IMR-90 (cell line): ENCODE results near the gene GATAD2A. TPM values are rescaled to one million over a fixed set of nuclear protein-coding genes. Genes with fewer than 3 reads are reported as not detected.

ENCODE experiments used
- ATAC-seq: fragments of 200-7000 bp; cut with Tn5 transposase; 2 replicates; pipeline ENCODE4 v1.9.1; 2020; ENCODE audit warnings: low read depth, mild to moderate bottlenecking, moderate library complexity
- BruUV-seq: library from RNA; stranded (reverse); fragments of 400-500 nt; replicated peaks from 2 replicates; lab custom pipeline; 2021; lab: Mats Ljungman, UMichigan
- CTCF ChIA-PET: fragments of 300-600 bp; formaldehyde crosslinking; extraction: SDS; loops from one replicate; lab custom pipeline; 2021; ENCODE audit warnings: antibody characterized with exemption; lab: Yijun Ruan, JAX
- POLR2A ChIA-PET: fragments of 300-600 bp; sonication (Branson Sonifier 250); formaldehyde crosslinking; loops from one replicate; lab custom pipeline; 2022; ENCODE audit warnings: antibody characterized with exemption; ENCODE audit not compliant: unreplicated experiment; lab: Charles Lee
- DNase-seq: peaks from one replicate; pipeline ENCODE4 v3.0.0; 2013
- H2AFZ ChIP-seq: replicated peaks from 2 replicates; pipeline ENCODE3; 2013; ENCODE audit warnings: low read length, mild to moderate bottlenecking; ENCODE audit not compliant: poor library complexity
- H2AK5ac ChIP-seq: 2 replicates; pipeline ENCODE4 v1.6.1; 2013; ENCODE audit warnings: low read depth, low read length, inconsistent platforms
- H2AK9ac ChIP-seq: replicated peaks from 2 replicates; pipeline ENCODE3; 2013; ENCODE audit warnings: mild to moderate bottlenecking, low read depth, low read length, moderate library complexity; ENCODE audit not compliant: poor library complexity
- H2BK120ac ChIP-seq: 2 replicates; pipeline ENCODE4 v1.6.1; 2013; ENCODE audit warnings: low read depth, low read length, inconsistent platforms
- H2BK15ac ChIP-seq: 3 replicates; pipeline ENCODE4 v1.6.1; 2013; ENCODE audit warnings: low read depth, low read length, inconsistent platforms
- H2BK20ac ChIP-seq: 2 replicates; pipeline ENCODE4 v1.6.1; 2013; ENCODE audit warnings: low read depth, mild to moderate bottlenecking, inconsistent platforms, low read length, moderate library complexity
- H2BK5ac ChIP-seq: 2 replicates; pipeline ENCODE4 v1.6.1; 2013; ENCODE audit warnings: mild to moderate bottlenecking, low read depth, low read length, inconsistent platforms; ENCODE audit not compliant: poor library complexity, severe bottlenecking
- H3K14ac ChIP-seq: replicated peaks from 2 replicates; pipeline ENCODE4 v1.6.1; 2013; ENCODE audit warnings: low read depth, low read length, inconsistent platforms
- H3K18ac ChIP-seq: 2 replicates; pipeline ENCODE4 v1.6.1; 2013; ENCODE audit warnings: low read depth, low read length, control low read depth
- H3K23ac ChIP-seq: 2 replicates; pipeline ENCODE4 v1.6.1; 2013; ENCODE audit warnings: low read depth, low read length, inconsistent platforms
- H3K27ac ChIP-seq: 2 replicates; pipeline ENCODE4 v1.5.1; 2013; ENCODE audit warnings: mild to moderate bottlenecking, control low read depth, low read length; ENCODE audit not compliant: insufficient read depth
- H3K27me3 ChIP-seq: 2 replicates; pipeline ENCODE4 v1.6.1; 2013; ENCODE audit warnings: low read length; ENCODE audit not compliant: control insufficient read depth, insufficient read depth
- H3K36me3 ChIP-seq: 2 replicates; pipeline ENCODE4 v1.6.1; 2013; ENCODE audit warnings: low read length, mixed read lengths; ENCODE audit not compliant: control insufficient read depth, insufficient read depth
- H3K4ac ChIP-seq: 2 replicates; pipeline ENCODE4 v1.6.1; 2013; ENCODE audit warnings: low read depth, low read length, inconsistent platforms
- H3K4me1 ChIP-seq: 2 replicates; pipeline ENCODE4 v1.6.1; 2013; ENCODE audit warnings: low read length, mixed read lengths; ENCODE audit not compliant: control insufficient read depth, insufficient read depth
- H3K4me2 ChIP-seq: 2 replicates; pipeline ENCODE4 v1.6.1; 2013; ENCODE audit warnings: low read depth, mild to moderate bottlenecking, control low read depth, low read length, moderate library complexity
- H3K4me3 ChIP-seq: 2 replicates; pipeline ENCODE4 v1.5.1; 2013; ENCODE audit warnings: low read depth, mild to moderate bottlenecking, control low read depth, low read length, moderate library complexity; ENCODE audit not compliant: insufficient read depth
- H3K56ac ChIP-seq: 2 replicates; pipeline ENCODE4 v1.6.1; 2013; ENCODE audit warnings: low read length, inconsistent platforms; ENCODE audit not compliant: insufficient read depth; ENCODE audit errors: extremely low read depth
- H3K79me1 ChIP-seq, 2 experiments: 2 replicates each; pipeline ENCODE4 v1.6.1; 2013; ENCODE audit warnings: low read length in 2 of 2, inconsistent platforms in 1 of 2, low read depth in 1 of 2
- H3K9ac ChIP-seq: 2 replicates; pipeline ENCODE4 v1.6.1; 2013; ENCODE audit warnings: low read depth, low read length, control low read depth
- H3K9me1 ChIP-seq: 2 replicates; pipeline ENCODE4 v1.6.1; 2013; ENCODE audit warnings: low read length, inconsistent platforms; ENCODE audit not compliant: insufficient read depth
- H3K9me3 ChIP-seq: 2 replicates; pipeline ENCODE4 v1.6.1; 2013; ENCODE audit warnings: low read length; ENCODE audit not compliant: control insufficient read depth, insufficient read depth
- H4K20me1 ChIP-seq: 2 replicates; pipeline ENCODE4 v1.6.1; 2013; ENCODE audit warnings: low read length, inconsistent platforms; ENCODE audit not compliant: insufficient read depth
- H4K5ac ChIP-seq: 2 replicates; pipeline ENCODE4 v1.6.1; 2013; ENCODE audit warnings: mild to moderate bottlenecking, low read depth, low read length, control low read depth
- H4K8ac ChIP-seq, 2 experiments: 2 replicates each; pipeline ENCODE4 v1.6.1; 2013; ENCODE audit warnings: low read depth in 2 of 2, low read length in 2 of 2, control low read depth in 1 of 2, inconsistent platforms in 1 of 2
- H4K91ac ChIP-seq: 2 replicates; pipeline ENCODE4 v1.6.1; 2013; ENCODE audit warnings: low read depth, low read length, inconsistent platforms; ENCODE audit not compliant: insufficient read depth
- BHLHE40 ChIP-seq: fragments of 150-350 bp; IDR thresholded peaks from 2 replicates; pipeline ENCODE4 v1.6.1; 2016; ENCODE audit warnings: mild to moderate bottlenecking, low read depth, low read length
- CEBPB ChIP-seq: IDR thresholded peaks from 2 replicates; pipeline ENCODE4 v1.6.1; 2012; ENCODE audit warnings: low read depth, low read length, improper control_type of control experiment
- CHD1 ChIP-seq: IDR thresholded peaks from 2 replicates; pipeline ENCODE4 v1.6.1; 2012; ENCODE audit warnings: low read depth, low read length, improper control_type of control experiment
- CTCF ChIP-seq: conservative IDR thresholded peaks from 2 replicates; pipeline ENCODE4 v1.5.1; 2012; ENCODE audit warnings: mild to moderate bottlenecking, low read depth, low read length, improper control_type of control experiment
- ELK1 ChIP-seq: fragments of 150-350 bp; IDR thresholded peaks from 2 replicates; pipeline ENCODE4 v1.6.1; 2016; ENCODE audit warnings: low read depth, mild to moderate bottlenecking, low read length, moderate library complexity, borderline replicate concordance
- FOS ChIP-seq: fragments of 150-350 bp; IDR thresholded peaks from 2 replicates; pipeline ENCODE4 v1.6.1; 2016; ENCODE audit warnings: low read depth, low read length
- MAFK ChIP-seq: IDR thresholded peaks from 2 replicates; pipeline ENCODE4 v1.6.1; 2012; ENCODE audit warnings: low read depth, low read length, improper control_type of control experiment
- MAZ ChIP-seq: IDR thresholded peaks from 2 replicates; pipeline ENCODE4 v1.6.1; 2012; ENCODE audit warnings: low read depth, mild to moderate bottlenecking, low read length, improper control_type of control experiment, moderate library complexity, borderline replicate concordance
- NFE2L2 ChIP-seq: fragments of 150-350 bp; IDR thresholded peaks from 2 replicates; pipeline ENCODE4 v1.6.1; 2016; ENCODE audit warnings: low read depth, mild to moderate bottlenecking, low read length
- POLR2A ChIP-seq: IDR thresholded peaks from 2 replicates; pipeline ENCODE4 v1.6.1; 2012; ENCODE audit warnings: mild to moderate bottlenecking, low read depth, low read length
- RAD21 ChIP-seq: IDR thresholded peaks from 2 replicates; pipeline ENCODE4 v1.6.1; 2012; ENCODE audit warnings: low read length, improper control_type of control experiment
- RCOR1 ChIP-seq: IDR thresholded peaks from 2 replicates; pipeline ENCODE4 v1.6.1; 2012; ENCODE audit warnings: mild to moderate bottlenecking, low read length, improper control_type of control experiment; ENCODE audit not compliant: insufficient replicate concordance
- SMC3 ChIP-seq: fragments of 150-350 bp; IDR thresholded peaks from 2 replicates; pipeline ENCODE4 v1.6.1; 2016; ENCODE audit warnings: low read depth, mild to moderate bottlenecking, antibody characterized with exemption, low read length, moderate library complexity
- WGBS, 2 experiments: methylation state at CpG; one replicate each; pipeline versions ENCODE4 v1.1.5 to v1.1.7; 2013; ENCODE audit warnings: missing lambda C conversion rate in 2 of 2; ENCODE audit not compliant: insufficient read length in 1 of 2; ENCODE audit errors: extremely low coverage in 2 of 2; 5-methylcytosine and 5-hydroxymethylcytosine counted together
- dilution Hi-C: fragments of 300-500 bp; cut with HindIII; formaldehyde crosslinking; loops from one replicate; pipeline ENCODE4 v1.14.3; 2018; ENCODE audit warnings: low sequenced_read_pairs; ENCODE audit not compliant: unreplicated experiment
- in situ Hi-C: fragments of 300-500 bp; cut with MboI; formaldehyde crosslinking; loops from 3 replicates; pipeline ENCODE4 v1.14.3; 2019; ENCODE audit warnings: low sequenced_read_pairs, inconsistent platforms, mixed read lengths
- intact Hi-C: fragments of 100-400 bp; cut with micrococcal nuclease; formaldehyde crosslinking; loops from 2 replicates; pipeline ENCODE4 v1.10.0; 2022
- polyA plus RNA-seq, 3 experiments: library from polyadenylated mRNA; depleted of rRNA; stranded (reverse); fragments of >200 nt; gene quantifications; 2 replicates each; pipeline ENCODE4 v1.2.3, GENCODE V29; 2012; ENCODE audit warnings: low replicate concordance in 1 of 3
- total RNA-seq: library from RNA; depleted of rRNA; stranded (reverse); fragments of >200 nt; gene quantifications from 2 replicates; pipeline ENCODE4 v1.2.3, GENCODE V29; 2012

GATAD2A gene
- total and polyA plus RNA-seq, 2 of the 4 experiments (the other 2 are of a cell fraction) = 23.5 to 33.2 TPM

GRCh38 chr19:19409205-19409604, 3.7 kb downstream of the GATAD2A start:
- H3K18ac ChIP-seq = no peak overlapping the region
- no peak overlapping the region for H3K4me3 ChIP-seq
- H2BK5ac ChIP-seq = no peak overlapping the region
- in situ Hi-C loops (no loop called here), dilution Hi-C loops (no loop called here), intact Hi-C loops (no loop called here)
- no peak for DNase-seq
- no TSS peak for BruUV-seq
- H3K79me1 ChIP-seq = peaks cover 6 to 84% of the 10 kb centered on the region in 2 experiments; a peak in 3 of 4 replicates
- 58% methylated on average over 3 of the region's 4 CpGs; no CpG with 5 or more reads in 1 of the 2 experiments for WGBS, 2 experiments
- no peak overlapping the region for H3K56ac ChIP-seq
- no peak overlapping the region for H4K5ac ChIP-seq
- H2BK15ac ChIP-seq = no peak overlapping the region
- H3K9me1 ChIP-seq = peaks cover 38% of the 10 kb centered on the region
- no peak overlapping the region; the same call in 1 of the 2 replicates for H3K23ac ChIP-seq
- no peak overlapping the region for H2AFZ ChIP-seq
- no peak overlapping the region for H2AK9ac ChIP-seq
- CTCF ChIA-PET = no interaction called here
- H3K9me3 ChIP-seq = no peaks in the 10 kb centered on the region
- no peak overlapping the region for H3K4ac ChIP-seq
- H3K4me2 ChIP-seq = no peak overlapping the region
- peaks cover 80% of the 10 kb centered on the region for H4K20me1 ChIP-seq
- H4K8ac ChIP-seq = no peak overlapping the region
- peaks cover 9% of the 10 kb centered on the region for H3K4me1 ChIP-seq
- H3K27ac ChIP-seq = no peak overlapping the region
- H3K9ac ChIP-seq = no peak overlapping the region
- POLR2A ChIA-PET = no interaction called here
- no peaks in the 10 kb centered on the region; the same call in 1 of the 2 replicates for H3K36me3 ChIP-seq
- no peak overlapping the region for H2AK5ac ChIP-seq
- TF ChIP-seq MAZ (no peak), ELK1 (no peak), CEBPB (no peak), BHLHE40 (no peak), RCOR1 (no peak), MAFK (no peak), CTCF (no peak), SMC3 (no peak), POLR2A (no peak), NFE2L2 (no peak), CHD1 (no peak), RAD21 (no peak), FOS (no peak)
- H2BK20ac ChIP-seq = no peak overlapping the region
- no peak overlapping the region for H4K91ac ChIP-seq
- no peak overlapping the region for H3K14ac ChIP-seq
- H3K27me3 ChIP-seq = no peaks in the 10 kb centered on the region
- ATAC-seq = no peak
- H2BK120ac ChIP-seq = no peak overlapping the region
